ENCODE data around the gene PPP4R2.
A peak's percentile ranks its signal among the peaks of the same experiment; 100 is the strongest.

The PPP4R2 gene, protein sequence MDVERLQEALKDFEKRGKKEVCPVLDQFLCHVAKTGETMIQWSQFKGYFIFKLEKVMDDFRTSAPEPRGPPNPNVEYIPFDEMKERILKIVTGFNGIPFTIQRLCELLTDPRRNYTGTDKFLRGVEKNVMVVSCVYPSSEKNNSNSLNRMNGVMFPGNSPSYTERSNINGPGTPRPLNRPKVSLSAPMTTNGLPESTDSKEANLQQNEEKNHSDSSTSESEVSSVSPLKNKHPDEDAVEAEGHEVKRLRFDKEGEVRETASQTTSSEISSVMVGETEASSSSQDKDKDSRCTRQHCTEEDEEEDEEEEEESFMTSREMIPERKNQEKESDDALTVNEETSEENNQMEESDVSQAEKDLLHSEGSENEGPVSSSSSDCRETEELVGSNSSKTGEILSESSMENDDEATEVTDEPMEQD

DNA sequence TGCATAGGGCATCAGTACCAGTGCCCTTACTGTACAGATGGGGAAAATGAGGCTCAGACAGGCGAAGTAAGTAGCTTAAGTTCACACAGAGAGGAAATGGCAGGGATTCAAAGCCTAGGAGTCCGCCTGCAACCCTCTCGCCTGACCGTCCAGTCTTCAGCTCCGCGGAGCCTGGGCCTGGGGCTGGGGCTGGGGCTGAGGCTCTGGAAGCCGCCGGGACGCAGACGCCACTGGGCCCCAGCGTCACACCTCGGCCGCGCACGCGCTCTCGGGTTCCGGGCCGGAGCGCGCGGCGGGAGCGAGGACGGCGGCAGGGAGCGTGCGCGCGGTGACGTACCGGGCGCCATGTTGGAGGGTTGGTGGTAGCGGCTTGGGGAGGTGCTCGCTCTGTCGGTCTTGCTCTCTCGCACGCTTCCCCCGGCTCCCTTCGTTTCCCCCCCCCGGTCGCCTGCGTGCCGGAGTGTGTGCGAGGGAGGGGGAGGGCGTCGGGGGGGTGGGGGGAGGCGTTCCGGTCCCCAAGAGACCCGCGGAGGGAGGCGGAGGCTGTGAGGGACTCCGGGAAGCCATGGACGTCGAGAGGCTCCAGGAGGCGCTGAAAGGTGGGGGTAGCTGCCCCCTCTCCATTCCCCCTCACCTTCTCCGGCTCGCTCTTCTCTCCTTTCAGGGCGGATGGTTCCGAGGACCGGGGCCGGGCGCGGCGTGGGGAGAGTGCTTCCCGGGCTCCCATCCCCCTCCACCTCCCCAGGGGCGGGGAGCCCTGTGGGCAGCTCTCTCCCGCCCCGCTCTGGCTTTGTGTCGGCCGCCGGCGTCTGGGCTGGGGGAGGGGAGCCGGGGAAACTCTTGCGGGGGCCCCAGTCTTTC lies at the start of gene PPP4R2:
TSS of gene PPP4R2 (plus strand) at position 339 of the 861 bp plus-strand sequence. CDS start at position 566, 227 bp downstream.
- DNase-seq: peak; percentile 56

DNA sequence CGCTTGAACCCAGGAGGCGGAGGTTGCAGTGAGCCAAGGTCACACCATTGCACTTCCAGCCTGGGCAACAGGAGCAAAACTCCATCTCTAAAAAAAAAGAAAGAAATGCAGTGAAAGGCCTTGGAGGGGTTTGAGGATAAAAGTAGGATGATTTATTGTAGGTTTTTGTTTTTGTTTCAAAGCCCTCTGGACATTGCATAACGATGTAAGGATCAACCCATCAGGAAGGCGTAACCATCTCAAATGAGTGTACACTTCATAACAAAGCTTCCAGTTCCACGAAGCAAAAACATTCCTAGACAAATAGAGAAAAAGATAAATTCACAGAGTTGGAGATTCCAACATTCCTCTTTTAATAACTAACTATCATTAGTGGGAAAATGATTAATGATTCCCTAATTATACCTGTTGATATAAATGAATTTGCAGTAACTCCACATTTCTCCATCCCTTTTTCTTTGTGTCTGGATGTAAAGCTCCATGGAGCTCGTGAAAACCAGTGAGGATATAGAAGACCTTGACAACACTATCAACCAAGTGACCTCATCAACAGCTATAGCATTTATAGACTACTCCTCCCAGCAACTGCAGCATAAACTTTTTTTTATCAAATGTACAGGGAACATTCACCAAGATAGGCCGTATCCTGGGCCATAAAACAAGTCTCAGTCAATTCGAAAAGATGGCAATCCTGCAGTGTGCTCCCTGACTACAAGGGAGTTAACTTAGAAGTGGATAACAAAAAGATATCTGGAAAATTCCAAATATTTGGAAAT lies 48.7 kb upstream of the PPP4R2 start:
- no peak for DNase-seq

DNA sequence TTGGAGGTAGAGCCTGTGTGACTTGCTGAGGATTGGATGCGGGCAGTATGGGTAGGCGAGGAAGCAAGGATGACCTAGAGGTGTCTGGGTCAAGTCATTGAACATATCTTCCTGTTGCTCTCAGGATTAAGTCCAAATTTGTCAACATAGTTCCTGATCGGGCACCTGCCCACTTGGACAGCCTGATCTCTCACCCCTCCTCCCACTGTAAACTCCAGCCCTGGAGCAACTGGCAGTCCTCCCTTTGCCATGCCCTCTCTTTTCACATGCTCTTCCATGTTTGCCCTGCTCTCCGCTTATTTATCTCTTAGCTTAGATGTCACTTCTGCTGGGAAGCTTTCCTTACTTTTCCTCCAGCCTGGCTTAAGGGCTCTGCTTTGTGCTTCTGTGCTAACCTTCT lies 47.6 kb upstream of the PPP4R2 start:
- DNase-seq: no peak

DNA sequence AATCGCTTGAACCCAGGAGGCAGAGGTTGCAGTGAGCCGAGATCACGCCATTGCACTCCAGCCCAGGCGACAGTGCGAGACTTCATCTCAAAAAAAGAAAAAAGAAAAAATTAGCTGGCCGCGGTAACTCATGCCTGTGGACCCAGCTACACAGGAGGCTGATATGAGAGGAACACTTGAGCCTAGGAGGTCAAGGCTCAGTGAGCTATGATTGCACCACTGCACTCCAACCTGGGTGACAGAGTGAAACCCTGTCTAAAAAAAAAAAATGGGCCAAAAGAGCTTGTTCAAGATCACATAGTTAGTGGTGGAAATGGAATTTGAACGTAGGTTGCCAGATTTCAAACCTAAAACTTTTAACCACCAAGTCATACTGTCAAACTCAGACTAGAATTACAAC lies 46.2 kb upstream of the PPP4R2 start:
- no peak for DNase-seq

DNA sequence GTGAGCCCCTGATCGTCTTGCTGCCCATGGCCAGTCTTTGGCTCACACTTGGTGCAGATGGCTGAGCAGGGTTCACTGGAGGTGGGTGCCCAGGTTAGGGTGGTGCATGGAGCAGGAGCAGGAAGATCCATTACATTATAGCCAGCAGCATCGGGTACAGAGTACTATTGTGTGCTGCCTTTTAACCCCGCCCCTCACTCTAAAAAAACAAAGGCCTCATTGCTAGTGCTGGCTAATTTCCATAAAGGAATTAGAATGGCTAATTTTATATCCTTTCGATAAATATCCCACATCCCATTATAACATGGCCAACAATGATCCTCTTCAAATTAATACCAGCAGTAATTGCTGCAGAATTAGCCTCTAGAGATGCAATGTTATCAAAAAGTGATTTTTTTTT lies 45.8 kb upstream of the PPP4R2 start:
- no peak for DNase-seq

DNA sequence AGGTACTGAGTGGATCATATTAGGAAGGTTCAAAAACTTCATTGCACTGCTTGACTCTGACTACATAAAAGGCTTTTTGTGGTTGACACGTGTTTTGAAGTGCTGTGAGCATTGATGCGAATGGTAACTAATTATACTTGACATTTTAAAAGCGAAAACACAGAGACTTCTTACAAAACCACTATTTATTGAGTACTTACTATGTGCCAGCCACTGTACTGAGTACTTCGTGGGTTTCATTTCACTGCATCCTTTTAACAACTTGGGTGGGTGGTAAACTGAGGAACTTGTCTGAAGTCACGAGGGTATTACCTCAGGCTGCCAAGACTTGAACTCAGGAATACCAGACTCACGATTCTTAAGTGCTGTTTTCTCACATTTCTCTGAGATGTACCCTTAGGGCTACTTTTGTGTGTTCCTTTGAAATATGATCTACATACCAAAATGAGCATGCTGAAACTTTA lies 45.3 kb upstream of the PPP4R2 start:
- no peak for DNase-seq

DNA sequence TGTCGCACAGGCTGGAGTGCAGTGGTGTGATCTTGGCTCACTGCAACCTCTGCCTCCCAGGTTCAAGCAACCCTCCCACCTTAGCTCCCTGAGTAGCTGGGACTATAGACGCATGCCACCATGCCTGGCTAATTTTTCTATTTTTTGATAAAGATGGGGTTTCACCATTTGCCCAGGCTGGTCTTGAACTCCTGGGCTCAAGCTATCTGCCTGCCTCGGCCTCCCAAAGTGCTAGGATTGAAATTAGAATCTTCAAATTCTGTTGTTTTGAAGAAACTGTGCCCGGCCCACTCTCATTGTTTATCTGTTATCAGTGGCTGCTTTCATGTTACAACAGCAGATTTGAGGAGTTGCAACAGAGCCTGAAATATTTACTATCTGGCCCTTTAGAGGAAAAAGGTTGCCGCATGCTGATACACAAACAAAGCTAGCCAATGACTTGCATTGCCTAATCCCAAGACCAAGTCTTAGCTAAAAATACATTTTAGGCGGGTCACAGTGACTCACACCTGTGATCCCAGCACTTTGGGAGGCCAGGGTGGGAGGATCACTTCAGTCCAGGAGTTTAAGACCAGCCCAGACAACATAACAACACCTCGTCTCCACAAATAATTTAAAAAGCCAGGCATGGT lies 43.2 kb upstream of the PPP4R2 start:
- DNase-seq: no peak

DNA sequence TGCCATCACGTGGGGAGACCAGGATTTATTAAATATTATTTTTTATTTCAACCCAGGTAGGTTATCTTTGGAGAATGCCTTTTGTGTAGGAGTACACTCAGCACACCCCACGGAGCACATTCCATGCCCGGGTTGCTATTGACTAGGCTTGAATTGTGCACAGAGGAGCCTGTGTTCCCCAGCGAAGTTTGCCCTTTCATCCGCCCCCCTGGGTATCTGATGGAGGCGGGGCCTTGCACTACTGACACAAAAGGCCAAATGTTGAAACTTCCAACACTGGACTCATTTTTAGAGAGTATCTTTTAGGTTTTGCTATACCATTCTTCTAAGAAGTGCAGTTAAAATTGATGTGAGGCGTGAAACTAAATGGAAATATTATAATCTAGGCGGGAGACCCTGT lies 39.3 kb upstream of the PPP4R2 start:
- DNase-seq: no peak

DNA sequence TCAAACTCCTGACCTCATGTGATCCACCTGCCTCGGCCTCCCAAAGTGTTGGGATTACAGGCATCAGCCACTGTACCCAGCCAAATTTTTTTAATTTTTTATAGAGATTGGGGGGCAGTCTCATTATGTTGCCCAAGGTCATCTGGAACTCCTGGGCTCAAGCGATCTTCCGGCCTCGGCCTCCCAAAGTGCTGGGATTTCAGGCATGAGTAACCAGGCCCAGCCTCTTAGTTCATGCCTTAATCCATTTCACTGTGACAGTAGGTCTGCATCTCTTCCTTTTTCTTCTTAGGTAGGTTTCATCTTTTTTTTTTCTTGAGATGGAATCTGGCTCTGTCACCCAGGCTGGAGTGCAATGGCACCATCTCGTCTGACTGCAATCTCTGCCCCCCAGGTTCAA lies 37.3 kb upstream of the PPP4R2 start:
- DNase-seq: no peak

DNA sequence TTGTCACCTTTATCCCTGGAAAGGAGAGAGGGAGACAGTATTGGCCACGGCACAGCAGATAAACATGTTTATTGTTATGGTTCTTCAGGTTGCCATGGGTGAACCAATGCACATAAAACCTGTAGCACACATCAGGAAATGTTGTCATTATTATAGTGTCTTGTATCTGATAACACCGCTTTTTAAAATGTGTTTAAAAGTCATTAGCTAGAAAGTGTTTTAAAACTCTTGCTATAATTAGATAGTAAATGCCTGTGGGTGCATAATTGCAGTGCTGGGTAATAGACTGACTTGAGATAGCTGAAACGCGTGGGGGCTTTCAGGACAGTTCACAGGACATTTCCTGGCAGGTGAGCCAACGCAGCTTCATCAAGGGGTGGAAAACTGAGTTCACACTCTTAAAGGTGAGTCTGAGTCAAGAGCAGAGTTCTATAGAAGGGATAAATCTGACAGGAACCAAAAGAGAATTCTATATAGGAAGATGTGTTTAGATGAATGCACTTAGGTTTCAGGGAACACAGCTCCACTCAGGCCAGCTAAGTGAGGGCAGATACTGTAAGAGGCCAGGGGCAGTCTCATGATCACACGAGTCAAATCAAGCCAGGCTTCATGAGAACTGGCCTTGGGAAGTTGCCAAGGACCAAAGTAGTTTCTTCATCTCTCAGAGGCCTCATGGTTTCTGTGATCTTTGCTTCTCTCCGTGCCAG lies 35.6 kb upstream of the PPP4R2 start:
- DNase-seq: no peak

DNA sequence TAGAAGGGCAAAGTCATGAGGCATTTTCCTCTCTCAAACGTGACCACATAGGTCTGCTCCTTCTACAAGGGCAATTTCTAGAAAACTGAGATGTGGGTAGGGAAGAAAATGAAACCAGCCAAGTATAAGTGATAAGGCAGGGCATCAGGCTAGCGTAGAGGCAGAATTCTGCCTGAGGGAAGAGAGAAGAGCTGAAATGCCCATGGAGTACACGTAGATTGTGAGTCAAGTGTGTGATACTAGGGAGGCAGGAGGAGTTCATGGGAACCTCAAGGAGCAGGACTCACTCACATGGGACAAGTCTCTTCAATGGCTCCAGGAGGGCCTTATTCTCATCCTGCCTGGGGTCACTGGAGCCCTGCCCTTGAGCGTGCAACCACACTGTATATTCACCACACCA lies 34.9 kb upstream of the PPP4R2 start:
- no peak for DNase-seq

DNA sequence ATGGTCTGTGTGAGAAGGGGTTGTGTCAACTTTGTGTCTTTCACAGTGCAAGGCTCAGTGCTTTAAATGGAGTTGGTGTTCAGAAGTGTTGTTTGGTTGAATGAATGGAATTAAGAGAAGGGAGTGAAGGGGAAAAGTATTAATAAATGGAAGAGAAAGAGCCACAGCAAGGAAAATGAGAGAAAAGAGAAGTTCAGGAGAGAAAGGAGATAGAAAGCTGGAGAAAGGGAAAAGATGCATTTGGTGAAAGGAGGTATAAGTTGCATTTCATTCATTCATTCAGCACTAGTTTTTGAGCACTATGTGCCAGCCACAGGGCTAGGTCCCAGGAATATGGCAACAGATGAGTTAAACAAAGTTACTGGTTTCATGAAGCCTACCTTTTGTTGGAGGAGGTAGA lies 34.3 kb upstream of the PPP4R2 start:
- DNase-seq: no peak

DNA sequence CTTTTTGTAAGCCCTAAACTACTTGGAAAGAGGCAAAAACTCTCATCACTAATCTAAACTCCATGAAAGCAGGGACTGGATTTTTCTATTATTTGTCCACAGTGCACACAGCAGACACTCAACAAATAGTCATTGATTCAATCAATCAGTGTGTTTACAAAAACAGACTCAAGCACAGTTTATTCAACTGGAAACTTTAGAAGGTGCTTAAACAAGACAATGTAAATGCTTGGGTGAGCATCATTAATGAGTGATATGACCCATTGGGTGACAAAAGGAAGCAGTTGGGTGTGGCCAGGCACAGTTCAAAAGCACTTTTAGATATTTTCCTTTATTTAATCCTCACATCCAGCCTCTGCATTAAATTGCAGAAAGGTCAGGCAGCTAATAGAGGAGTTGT lies 32.0 kb upstream of the PPP4R2 start:
- no peak for DNase-seq

DNA sequence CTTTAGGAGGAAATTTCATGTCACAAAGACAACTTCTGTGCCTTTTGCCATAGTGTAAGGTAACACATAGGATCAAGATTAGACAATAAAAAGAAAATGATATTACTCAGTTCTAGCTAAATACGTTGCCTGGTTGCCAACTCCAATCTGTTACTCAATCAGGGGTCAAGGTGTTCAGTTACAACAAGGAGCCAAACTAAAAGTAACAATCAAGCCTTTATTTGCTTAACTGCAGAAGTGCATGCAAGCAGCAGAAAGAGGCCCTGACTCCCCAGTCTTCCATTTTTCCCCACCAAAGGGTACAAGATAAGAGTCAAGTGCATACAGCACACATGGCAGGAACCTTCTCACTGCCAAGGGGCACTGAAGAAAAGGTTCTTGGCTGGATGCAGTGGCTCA lies 28.3 kb upstream of the PPP4R2 start:
- no peak for DNase-seq

DNA sequence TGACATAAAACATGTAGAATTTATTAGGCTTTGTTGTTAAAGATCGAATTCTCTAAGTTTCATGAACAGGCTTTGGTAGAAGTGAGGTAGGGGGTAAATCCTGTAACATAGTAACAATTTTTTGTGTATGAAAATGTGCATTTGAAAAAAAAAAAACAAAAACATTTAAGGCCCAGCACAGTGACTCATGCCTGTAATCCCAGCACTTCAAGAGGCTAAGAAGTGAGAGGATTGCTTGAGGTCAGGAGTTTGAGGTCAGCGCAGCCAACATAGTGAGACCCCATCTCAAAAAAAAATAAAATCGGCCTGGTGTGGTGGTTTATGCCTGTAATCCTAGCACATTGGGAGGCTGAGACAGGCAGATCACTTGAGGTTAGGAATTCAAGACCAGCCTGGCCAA lies 26.8 kb upstream of the PPP4R2 start:
- no peak for DNase-seq

DNA sequence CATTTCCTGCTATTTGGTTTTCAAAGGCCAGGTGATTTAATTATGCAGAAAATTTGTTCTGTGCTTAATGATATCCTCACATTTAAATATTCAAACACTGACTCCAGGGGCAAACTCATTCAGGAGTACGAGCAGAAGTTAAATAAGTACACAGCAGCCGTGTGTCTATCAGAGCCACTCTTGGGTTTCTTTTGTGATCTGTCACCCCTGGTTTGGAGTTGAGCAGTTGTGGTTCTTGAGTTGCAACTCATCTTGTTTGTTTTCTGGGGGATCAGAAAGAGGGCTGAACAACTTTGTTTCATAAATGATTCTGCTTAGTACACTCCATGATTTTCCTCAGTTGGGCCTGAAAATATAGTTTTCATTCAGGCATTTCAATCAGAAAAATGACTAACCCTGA lies 25.7 kb upstream of the PPP4R2 start:
- DNase-seq: no peak

DNA sequence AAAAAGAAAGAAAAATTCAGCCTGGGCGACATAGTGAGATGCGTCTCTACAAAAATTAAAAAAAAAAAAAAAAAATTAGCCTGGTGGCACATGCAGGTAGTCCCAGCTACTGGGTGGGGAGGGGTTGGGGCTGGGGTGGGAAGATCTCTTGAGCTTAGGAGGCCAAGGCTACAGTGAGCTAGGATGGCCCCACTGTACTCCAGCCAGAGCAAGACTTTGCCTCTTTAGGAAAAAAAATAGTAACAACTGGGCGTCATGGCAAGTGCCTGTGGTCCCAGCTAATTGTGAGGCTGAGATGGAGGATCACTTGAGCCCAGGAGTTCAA lies 23.9 kb upstream of the PPP4R2 start:
- DNase-seq: no peak

DNA sequence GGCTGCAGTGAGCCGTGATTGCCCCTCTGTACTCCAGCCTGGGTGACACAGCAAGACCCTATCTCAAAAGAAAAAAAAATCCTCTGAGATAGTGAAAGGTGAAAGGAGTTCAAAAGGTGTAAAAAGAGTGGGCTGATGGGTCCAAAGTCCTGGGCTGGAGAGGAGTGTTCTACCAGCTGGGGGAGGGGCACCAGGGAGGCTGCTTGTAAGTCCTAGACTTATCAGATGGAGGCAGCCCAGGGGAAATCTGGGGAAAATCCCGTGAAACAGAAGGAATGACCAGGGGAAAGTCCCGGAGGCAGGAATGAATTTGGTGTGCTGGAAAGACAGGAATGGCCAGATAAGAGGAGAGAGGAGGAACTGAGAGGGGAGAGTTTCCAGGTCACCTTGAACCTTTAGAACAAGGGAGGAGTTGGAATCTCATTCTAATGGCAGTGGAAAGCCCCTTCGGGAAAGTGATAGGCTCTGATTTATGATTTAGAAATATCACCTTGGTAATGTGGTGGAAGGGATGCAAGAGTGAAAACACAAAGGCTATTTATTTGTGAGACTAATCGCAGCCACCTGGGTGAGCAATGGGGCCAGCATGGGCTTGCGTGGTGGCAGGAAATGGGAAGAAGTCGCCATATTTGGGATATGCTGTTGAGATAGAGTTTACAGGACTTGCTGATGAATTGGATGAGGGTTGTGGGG lies 23.4 kb upstream of the PPP4R2 start:
- no peak for DNase-seq

DNA sequence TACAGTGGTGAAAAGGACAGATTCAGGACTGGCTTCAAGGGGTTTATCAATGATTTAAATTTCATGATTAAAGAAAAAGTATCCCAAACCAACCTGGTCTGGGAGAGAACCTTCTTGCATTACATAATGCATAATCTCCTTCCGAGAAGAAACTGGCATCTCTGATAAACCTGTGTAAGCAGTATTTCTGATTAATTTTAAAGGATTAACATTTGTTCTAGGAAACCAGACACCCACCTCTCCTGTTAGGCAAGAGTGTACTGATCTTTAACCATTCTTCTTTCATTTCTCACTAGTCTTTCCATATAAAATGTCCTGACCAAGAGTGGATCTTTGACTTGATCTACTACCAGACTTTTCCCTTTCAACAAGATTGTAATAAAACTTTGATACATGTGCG lies 22.8 kb upstream of the PPP4R2 start:
- no peak for DNase-seq

DNA sequence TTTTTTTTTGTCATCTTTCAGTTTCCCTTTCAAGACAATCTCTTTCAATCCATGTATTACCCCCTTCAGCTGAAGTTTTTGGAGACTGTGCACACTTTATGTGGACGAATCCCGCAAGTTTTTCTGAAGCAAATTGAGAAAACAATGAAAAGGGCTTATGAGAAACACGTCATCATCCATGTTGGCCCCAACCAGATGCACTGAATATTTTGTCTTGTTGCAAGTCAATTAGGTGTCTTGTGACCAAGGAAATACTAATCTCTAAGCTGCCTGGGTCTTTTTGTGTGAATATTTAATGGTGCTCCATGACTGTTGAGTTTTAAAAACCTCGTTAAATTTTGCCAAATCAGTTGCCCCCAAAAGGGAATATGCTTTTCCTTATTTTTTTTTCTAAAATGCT lies 21.7 kb upstream of the PPP4R2 start:
- no peak for DNase-seq

DNA sequence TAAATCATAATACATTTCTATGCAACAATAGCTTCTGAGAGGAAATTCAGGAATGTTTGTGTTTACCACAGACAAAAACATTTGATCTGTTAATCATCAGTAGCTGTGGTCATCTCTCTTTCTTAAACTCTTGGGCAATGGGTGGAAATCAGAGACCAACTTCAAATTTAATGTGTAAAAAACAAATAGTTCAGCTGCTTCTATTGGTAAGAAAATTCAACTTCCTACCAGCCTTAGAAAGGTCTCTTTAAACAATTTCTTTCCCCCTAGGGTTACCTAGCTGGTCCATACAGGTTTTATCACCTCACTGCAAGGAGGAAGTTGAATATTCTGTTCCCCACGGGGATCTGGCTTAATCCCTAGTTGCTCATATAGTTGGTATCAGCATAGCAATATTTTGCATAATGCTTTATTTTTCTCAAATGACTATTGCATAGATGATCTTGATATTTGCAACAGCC lies 20.3 kb upstream of the PPP4R2 start:
- no peak for DNase-seq

All from NCI-H774 (cell line).